Stimulated activated CD4-positive, alpha-beta T cell treated with anti-CD3 and anti-CD28 coated beads, Interleukin-2, amount 100 ng/mL, for 24 hours (primary cell): ENCODE results near the gene SP110.
"Not testable (repeated sequence)": the region's sequence is repeated elsewhere in the genome, so short reads cannot be mapped to it uniquely, and the experiment has no call there.

Experiments
- DNase-seq, 2 donors: peaks; one replicate each; pipeline ENCODE4 v3.0.0-alpha.2; 2020

Gene SP110

GRCh38 chr2:230120376-230120775 lies 99.4 kb downstream of the SP110 start:
- DNase-seq = not testable (repeated sequence)

- not testable (repeated sequence) for DNase-seq
Observed at GRCh38 chr2:230119827-230120226, 100.0 kb downstream of the SP110 start.
